Measurements from ENCODE around the gene CES4A.

- no peak for TF ChIP-seq YY1 (IDR thresholded peaks at IDR 0.05; ENCODE audit: insufficient read depth, insufficient read length)
- TF ChIP-seq ZNF274 (IDR thresholded peaks at IDR 0.05; ENCODE audit: low read depth, low read length), result no peak
- TF ChIP-seq SUZ12 (IDR thresholded peaks at IDR 0.05; ENCODE audit: extremely low read depth, insufficient read depth, insufficient read length), result no peak
Observed at GRCh38 chr16:66964049-66964448, 24.3 kb upstream of the CES4A start.
